Naive thymus-derived CD4-positive, alpha-beta T cell (primary cell): ENCODE measurements around the gene EFCAB14. TPM values are rescaled to one million over a fixed set of nuclear protein-coding genes. Genes with fewer than 3 reads are reported as not detected.
"Not testable (repeated sequence)": the region's sequence is repeated elsewhere in the genome, so short reads cannot be mapped to it uniquely, and the experiment has no call there.

Source experiments
- ATAC-seq: fragments of 150-1000 bp; cut with Tn5 transposase; 2 replicates; pipeline ENCODE4 v1.10.0; 2021; ENCODE audit warnings: mild to moderate bottlenecking, moderate library complexity
- CTCF ChIA-PET: fragments of 350-600 bp; sonication (Branson Sonifier 250); formaldehyde crosslinking; loops from one replicate; lab custom pipeline; 2021; ENCODE audit warnings: antibody characterized with exemption; lab: Charles Lee
- POLR2A ChIA-PET: fragments of 350-600 bp; sonication (Branson Sonifier 250); formaldehyde crosslinking; loops from one replicate; lab custom pipeline; 2021; ENCODE audit warnings: antibody characterized with exemption, inconsistent platforms; lab: Charles Lee
- DNase-seq, 9 donors: peaks; one replicate each; pipeline versions ENCODE4 v3.0.0 to v3.0.0-alpha.2; 2020 to 2022; ENCODE audit warnings: mixed read lengths in 1 of 9
- H3K27ac ChIP-seq: one replicate; pipeline ENCODE4 v1.7.0; 2013; ENCODE audit warnings: mild to moderate bottlenecking, low read depth, low read length, moderate library complexity
- H3K27me3 ChIP-seq, 2 donors: one replicate each; pipeline ENCODE4 v1.7.0; 2013; ENCODE audit warnings: low read length in 2 of 2, mild to moderate bottlenecking in 2 of 2, moderate library complexity in 2 of 2; ENCODE audit not compliant: control insufficient read depth in 2 of 2, insufficient read depth in 2 of 2
- H3K36me3 ChIP-seq, 3 experiments: 1 replicate in 2 of 3; 2 replicates in 1 of 3; pipeline ENCODE4 v1.7.0; 2013; ENCODE audit warnings: low read length in 3 of 3, mild to moderate bottlenecking in 3 of 3, moderate library complexity in 1 of 3; ENCODE audit not compliant: insufficient read depth in 3 of 3, control insufficient read depth in 2 of 3
- H3K4me1 ChIP-seq, 2 donors: one replicate each; pipeline ENCODE4 v1.7.0; 2013; ENCODE audit warnings: low read length in 2 of 2, mild to moderate bottlenecking in 2 of 2, moderate library complexity in 1 of 2; ENCODE audit not compliant: control insufficient read depth in 2 of 2, insufficient read depth in 2 of 2
- H3K4me3 ChIP-seq: 2 replicates; pipeline ENCODE4 v1.7.0; 2013; ENCODE audit warnings: mild to moderate bottlenecking, low read length
- H3K9me3 ChIP-seq, 3 experiments: 1 replicate in 2 of 3; 2 replicates in 1 of 3; pipeline ENCODE4 v1.7.0; 2013; ENCODE audit warnings: low read length in 3 of 3; ENCODE audit not compliant: control insufficient read depth in 2 of 3
- H3K27ac Mint-ChIP-seq, 9 donors: one replicate each; pipeline ENCODE4 v1.8.0; 2020 to 2022; ENCODE audit warnings: mixed read lengths in 9 of 9, mild to moderate bottlenecking in 8 of 9, moderate library complexity in 5 of 9, inconsistent platforms in 2 of 9
- H3K27me3 Mint-ChIP-seq, 5 donors: one replicate each; pipeline ENCODE4 v1.8.0; 2021 to 2022; ENCODE audit warnings: mixed read lengths in 5 of 5, mild to moderate bottlenecking in 1 of 5
- H3K36me3 Mint-ChIP-seq, 5 donors: one replicate each; pipeline ENCODE4 v1.8.0; 2020 to 2022; ENCODE audit warnings: mixed read lengths in 5 of 5, mild to moderate bottlenecking in 3 of 5, inconsistent platforms in 1 of 5
- H3K4me1 Mint-ChIP-seq, 7 donors: one replicate each; pipeline ENCODE4 v1.8.0; 2020 to 2022; ENCODE audit warnings: mixed read lengths in 7 of 7, mild to moderate bottlenecking in 3 of 7, inconsistent platforms in 1 of 7
- H3K4me3 Mint-ChIP-seq, 10 donors: one replicate each; pipeline ENCODE4 v1.8.0; 2020 to 2022; ENCODE audit warnings: mild to moderate bottlenecking in 10 of 10, mixed read lengths in 10 of 10, moderate library complexity in 6 of 10, inconsistent platforms in 2 of 10
- H3K9me3 Mint-ChIP-seq, 11 donors: one replicate each; pipeline ENCODE4 v1.8.0; 2020 to 2022; ENCODE audit warnings: mixed read lengths in 11 of 11, mild to moderate bottlenecking in 4 of 11, inconsistent platforms in 1 of 11, moderate library complexity in 1 of 11
- intact Hi-C, 2 donors: fragments of 100-400 bp; cut with micrococcal nuclease; formaldehyde crosslinking; loops; one replicate each; pipeline ENCODE4 v1.15.1; 2023
- polyA plus RNA-seq, 2 donors: library from polyadenylated mRNA; unstranded; fragments of 300-500 nt; fragmentation: Illumina TruSeq; gene quantifications; one replicate each; pipeline ENCODE4 v1.2.3, GENCODE V29; 2021
- total RNA-seq, 6 experiments: library from RNA in 5 of 6; stranded (reverse) in 5 of 6; gene quantifications; 1 replicate in 5 of 6; 2 replicates in 1 of 6; pipeline ENCODE4 v1.2.3 and lab custom pipeline; 2021 to 2026

EFCAB14 gene
- total and polyA plus RNA-seq, 7 experiments from 2014 or later, result 64.5 to 130 (median 91.2) TPM

DNA sequence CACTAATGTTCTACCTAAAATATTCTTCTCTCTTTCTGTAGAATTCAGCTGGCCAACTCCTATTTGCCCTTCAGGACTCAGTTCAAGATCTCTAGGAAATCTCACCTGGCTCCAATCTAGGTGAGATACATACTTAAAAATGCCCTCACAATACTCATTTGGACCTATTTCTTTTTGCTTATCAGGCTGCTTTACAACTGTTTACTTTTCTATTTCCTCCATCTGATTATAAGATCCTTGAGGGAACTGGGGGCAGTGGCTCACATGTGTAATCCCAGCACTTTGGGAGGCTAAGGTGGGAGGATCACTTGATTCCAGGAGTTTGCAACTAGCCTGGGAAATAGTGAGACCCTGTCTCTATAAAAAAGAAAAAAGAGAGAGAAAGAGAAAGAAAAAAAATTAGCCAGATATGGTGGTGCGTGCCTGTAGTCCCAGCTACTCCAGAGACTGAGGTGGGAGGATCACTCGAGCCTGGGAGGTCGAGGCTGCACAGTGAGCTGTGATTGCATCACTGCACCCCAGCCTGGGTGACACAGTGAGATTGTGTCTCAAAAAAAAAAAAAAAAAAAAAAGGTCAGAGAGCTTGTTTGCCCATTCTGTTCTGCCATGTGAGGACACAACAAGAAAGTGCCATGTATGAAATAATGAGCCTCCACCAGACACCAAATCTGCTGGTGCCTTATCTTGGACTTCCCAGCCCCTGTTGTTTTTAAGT lies 14.8 kb downstream of the EFCAB14 start:
- Mint-ChIP-seq H3K9me3 (no peaks in the 10 kb centered on the region), H3K36me3 (peaks cover 3 to 55% (median 24%) of the 10 kb centered on the region in 5 donors), H3K27ac (peak overlapping the region in 3 of 9 donors; percentile 16 to 48 (median 42)), H3K27me3 (no peaks in the 10 kb centered on the region), H3K4me1 (peaks cover 14 to 66% (median 52%) of the 10 kb centered on the region in 7 donors), H3K4me3 (peak overlapping the region in 1 of 10 donors; percentile 35)
- no peaks in the 10 kb centered on the region for H3K27me3 ChIP-seq
- H3K9me3 ChIP-seq, result no peaks in the 10 kb centered on the region
- H3K4me3 ChIP-seq, result no peak overlapping the region
- ATAC-seq (no peak), DNase-seq (no peak)
- POLR2A ChIA-PET, result no interaction called here
- no peak overlapping the region for H3K27ac ChIP-seq
- H3K36me3 ChIP-seq, result peaks cover 13 to 74% (median 27%) of the 10 kb centered on the region in 3 experiments
- CTCF ChIA-PET, result no interaction called here
- H3K4me1 ChIP-seq, result no peaks in the 10 kb centered on the region
- intact Hi-C loops, result no loop called here

DNA sequence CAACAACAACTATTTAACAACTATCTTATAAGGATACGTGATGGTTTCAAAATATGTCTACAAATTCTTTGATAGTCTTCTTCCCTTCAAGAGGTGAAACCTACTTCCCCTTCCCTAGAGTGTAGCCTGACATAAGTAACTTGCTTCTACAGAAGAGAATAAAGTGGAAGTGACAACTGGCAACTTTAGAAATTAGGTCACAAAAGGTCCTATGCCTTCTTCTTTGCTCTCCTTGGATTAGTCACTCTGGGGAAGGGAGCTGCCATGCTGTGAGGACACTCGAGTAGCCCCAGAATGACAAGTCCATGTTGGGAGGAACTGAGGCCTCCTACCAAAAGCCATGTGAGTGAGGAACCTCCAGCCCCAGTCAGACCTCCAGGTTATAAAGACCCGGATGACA lies 19.2 kb downstream of the EFCAB14 start:
- CTCF ChIA-PET, result no interaction called here
- Mint-ChIP-seq H3K27ac (peak overlapping the region in 5 of 9 donors; percentile 39 to 46 (median 43)), H3K4me3 (no peak overlapping the region), H3K36me3 (peaks cover 15 to 61% (median 34%) of the 10 kb centered on the region in 5 donors), H3K4me1 (peaks cover 15 to 59% (median 46%) of the 10 kb centered on the region in 7 donors), H3K9me3 (peaks cover 0 to 3% (median 0%) of the 10 kb centered on the region in 11 donors), H3K27me3 (no peaks in the 10 kb centered on the region)
- POLR2A ChIA-PET, result no interaction called here
- no peak for DNase-seq
- no peak overlapping the region for H3K27ac ChIP-seq
- H3K27me3 ChIP-seq, result no peaks in the 10 kb centered on the region
- no peaks in the 10 kb centered on the region for H3K4me1 ChIP-seq
- intact Hi-C loops, result no loop called here
- H3K36me3 ChIP-seq, result peaks cover 15 to 80% (median 17%) of the 10 kb centered on the region in 3 experiments
- peak; percentile 91 for ATAC-seq
- no peak overlapping the region for H3K4me3 ChIP-seq
- no peaks in the 10 kb centered on the region for H3K9me3 ChIP-seq

DNA sequence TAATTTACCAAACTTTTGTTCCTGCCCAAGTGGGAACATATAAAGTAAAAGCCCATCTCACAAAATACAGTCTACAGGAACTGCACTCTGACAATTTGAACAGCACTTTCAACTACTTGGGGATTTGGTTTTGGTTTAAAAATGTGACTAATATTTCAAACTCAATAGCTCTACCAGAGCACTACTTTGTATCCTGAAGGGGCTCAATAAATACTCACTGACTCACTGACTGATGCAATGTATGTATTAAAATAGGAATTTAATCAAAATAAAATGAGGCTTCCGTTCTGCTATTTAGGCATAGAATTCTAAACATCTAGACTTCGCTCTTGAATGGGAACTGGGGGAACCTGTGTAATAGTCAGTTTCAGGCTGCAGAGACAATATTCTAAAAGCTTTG lies 21.9 kb downstream of the EFCAB14 start:
- H3K27ac Mint-ChIP-seq, result peak overlapping the region in 3 of 9 donors; percentile 7 to 49 (median 13)

DNA sequence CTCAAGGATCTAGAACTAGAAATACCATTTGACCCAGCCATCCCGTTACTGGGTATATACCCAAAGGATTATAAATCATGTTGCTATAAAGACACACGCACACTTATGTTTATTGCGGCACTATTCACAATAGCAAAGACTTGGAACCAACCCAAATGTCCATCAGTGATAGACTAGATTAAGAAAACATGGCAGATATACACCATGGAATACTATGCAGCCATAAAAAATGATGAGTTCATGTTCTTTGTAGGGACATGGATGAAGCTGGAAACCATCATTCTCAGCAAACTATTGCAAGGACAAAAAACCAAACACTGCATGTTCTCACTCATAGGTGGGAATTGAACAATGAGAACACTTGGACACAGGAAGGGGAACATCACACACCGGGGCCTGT lies 24.2 kb downstream of the EFCAB14 start:
- H3K9me3 ChIP-seq, H3K27ac Mint-ChIP-seq, H3K4me3 Mint-ChIP-seq, CTCF ChIA-PET, H3K4me1 ChIP-seq, H3K27ac ChIP-seq, ATAC-seq, H3K4me3 ChIP-seq, DNase-seq, H3K27me3 Mint-ChIP-seq, H3K27me3 ChIP-seq, POLR2A ChIA-PET, intact Hi-C loops, H3K9me3 Mint-ChIP-seq: not testable (repeated sequence)
- Mint-ChIP-seq H3K4me1 (peaks cover 5 to 20% (median 14%) of the 10 kb centered on the region in 7 donors), H3K36me3 (peaks cover 25 to 57% (median 45%) of the 10 kb centered on the region in 5 donors)
- H3K36me3 ChIP-seq, result peaks cover 21 to 83% (median 27%) of the 10 kb centered on the region in 3 experiments

More for the DNA sequence above, 21.9 kb downstream of the EFCAB14 start:
- Mint-ChIP-seq H3K4me1 (peaks cover 9 to 40% (median 27%) of the 10 kb centered on the region in 7 donors), H3K9me3 (peaks cover 0 to 3% (median 0%) of the 10 kb centered on the region in 11 donors), H3K4me3 (no peak overlapping the region), H3K27me3 (no peaks in the 10 kb centered on the region), H3K36me3 (peaks cover 19 to 53% (median 34%) of the 10 kb centered on the region in 5 donors)
- intact Hi-C loops, result no loop called here
- H3K4me3 ChIP-seq, result no peak overlapping the region
- CTCF ChIA-PET, result interaction anchor here (0.7 kb wide), 1 partner anchor 28 kb away, joined by 3 read pairs; no protein-coding TSS in a partner anchor
- peaks cover 15 to 72% (median 17%) of the 10 kb centered on the region in 3 experiments for H3K36me3 ChIP-seq
- H3K4me1 ChIP-seq, result no peaks in the 10 kb centered on the region
- POLR2A ChIA-PET, result no interaction called here
- no peak overlapping the region for H3K27ac ChIP-seq
- no peaks in the 10 kb centered on the region for H3K27me3 ChIP-seq
- ATAC-seq (no peak), DNase-seq (no peak)
- no peaks in the 10 kb centered on the region for H3K9me3 ChIP-seq

GRCh38 chr1:46692811-46693770 lies 25.8 kb downstream of the EFCAB14 start:
- no peak for ATAC-seq
- H3K36me3 ChIP-seq, result peaks cover 35 to 83% (median 36%) of the 10 kb centered on the region in 3 experiments
- Mint-ChIP-seq H3K36me3 (peaks cover 29 to 58% (median 49%) of the 10 kb centered on the region in 5 donors), H3K27me3 (no peaks in the 10 kb centered on the region), H3K4me3 (no peak overlapping the region), H3K4me1 (peaks cover 2 to 22% (median 16%) of the 10 kb centered on the region in 7 donors), H3K9me3 (peaks cover 0 to 3% (median 0%) of the 10 kb centered on the region in 11 donors), H3K27ac (peak overlapping the region in 3 of 9 donors; percentile 17 to 71 (median 25))
- ChIA-PET CTCF (interaction anchor here (1.2 kb wide), 1 partner anchor 7 kb away, joined by 3 read pairs; no protein-coding TSS in a partner anchor), POLR2A (no interaction called here)
- no peaks in the 10 kb centered on the region for H3K4me1 ChIP-seq
- intact Hi-C loops, result no loop called here
- no peak overlapping the region for H3K27ac ChIP-seq
- no peaks in the 10 kb centered on the region for H3K9me3 ChIP-seq
- H3K4me3 ChIP-seq, result no peak overlapping the region
- DNase-seq, result no peak
- H3K27me3 ChIP-seq, result no peaks in the 10 kb centered on the region

GRCh38 chr1:46691997-46692790 lies 26.7 kb downstream of the EFCAB14 start:
- Mint-ChIP-seq H3K27me3 (no peaks in the 10 kb centered on the region), H3K9me3 (peaks cover 0 to 3% (median 0%) of the 10 kb centered on the region in 11 donors), H3K27ac (peak overlapping the region in 3 of 9 donors; percentile 21 to 40 (median 38)), H3K4me1 (peaks cover 7 to 27% (median 20%) of the 10 kb centered on the region in 7 donors), H3K4me3 (no peak overlapping the region), H3K36me3 (peaks cover 29 to 54% (median 53%) of the 10 kb centered on the region in 5 donors)
- H3K36me3 ChIP-seq, result peaks cover 35 to 84% (median 41%) of the 10 kb centered on the region in 3 experiments
- no peak overlapping the region for H3K27ac ChIP-seq
- DNase-seq, result no peak
- ChIA-PET CTCF (interaction anchor here (1.2 kb wide), 1 partner anchor 8 kb away, joined by 3 read pairs; no protein-coding TSS in a partner anchor), POLR2A (no interaction called here)
- no peaks in the 10 kb centered on the region for H3K27me3 ChIP-seq
- intact Hi-C loops, result no loop called here
- ATAC-seq, result no peak
- H3K9me3 ChIP-seq, result no peaks in the 10 kb centered on the region
- H3K4me3 ChIP-seq, result no peak overlapping the region
- no peaks in the 10 kb centered on the region for H3K4me1 ChIP-seq
